ENCODE measurements around the gene BSPH1. TPM values are rescaled to one million over a fixed set of nuclear protein-coding genes. Genes with fewer than 3 reads are reported as not detected.

The BSPH1 gene
- not detected for total RNA-seq

GRCh38 chr19:47992070-47992469 is at the start of gene BSPH1:
Gene BSPH1, minus strand, starts transcription at chr19:47992170. Its CDS starts 89 bp downstream, at chr19:47992081.
- no peaks in the 10 kb centered on the region for H3K9me3 ChIP-seq
- H3K36me3 ChIP-seq = no peaks in the 10 kb centered on the region
- intact Hi-C loops (cut with DNase I) = no loop called here
- TF ChIP-seq CTCF (IDR thresholded peaks at IDR 0.05) = no peak
- no peak for DNase-seq
- H3K9ac ChIP-seq (ENCODE audit: low read depth in 2 of 2, low read length in 2 of 2) = no peak within 1 kb of the TSS
- H3K27me3 ChIP-seq = no peaks in the 10 kb centered on the region
- no peak within 1 kb of the TSS for H3K4me3 ChIP-seq
- H3K4me1 ChIP-seq = no peaks in the 10 kb centered on the region
- H3K27ac ChIP-seq = no peak within 1 kb of the TSS

GRCh38 chr19:48036765-48037164 is 44.8 kb upstream of the BSPH1 start:
- Histone ChIP-seq H3K27ac (no peak overlapping the region), H3K9me3 (no peaks in the 10 kb centered on the region), H3K4me3 (no peak overlapping the region), H3K4me1 (no peaks in the 10 kb centered on the region), H3K9ac (ENCODE audit: low read depth in 2 of 2, low read length in 2 of 2) (no peak overlapping the region), H3K36me3 (no peaks in the 10 kb centered on the region), H3K27me3 (no peaks in the 10 kb centered on the region)
- intact Hi-C loops (cut with DNase I) = no loop called here
- no peak for TF ChIP-seq CTCF (IDR thresholded peaks at IDR 0.05)
- no peak for DNase-seq

- H3K27me3 ChIP-seq = no peaks in the 10 kb centered on the region
- H3K9me3 ChIP-seq = no peaks in the 10 kb centered on the region
- H3K4me1 ChIP-seq = no peaks in the 10 kb centered on the region
- H3K36me3 ChIP-seq = no peaks in the 10 kb centered on the region
- no peak overlapping the region for H3K27ac ChIP-seq
- no peak overlapping the region for H3K4me3 ChIP-seq
- intact Hi-C loops (cut with DNase I) = no loop called here
- DNase-seq = no peak
- H3K9ac ChIP-seq (ENCODE audit: low read depth in 2 of 2, low read length in 2 of 2) = no peak overlapping the region
- no peak for TF ChIP-seq CTCF (IDR thresholded peaks at IDR 0.05)
These were observed 41.6 kb upstream of the BSPH1 start for GRCh38 chr19:48033604-48034003.

- H3K36me3 ChIP-seq = no peaks in the 10 kb centered on the region
- no peaks in the 10 kb centered on the region for H3K4me1 ChIP-seq
- intact Hi-C loops (cut with DNase I) = no loop called here
- no peak overlapping the region for H3K27ac ChIP-seq
- no peak for TF ChIP-seq CTCF (IDR thresholded peaks at IDR 0.05)
- no peaks in the 10 kb centered on the region for H3K27me3 ChIP-seq
- no peaks in the 10 kb centered on the region for H3K9me3 ChIP-seq
- no peak overlapping the region for H3K4me3 ChIP-seq
- no peak for DNase-seq
- no peak overlapping the region for H3K9ac ChIP-seq (ENCODE audit: low read depth in 2 of 2, low read length in 2 of 2)
These were observed 38.1 kb upstream of the BSPH1 start for GRCh38 chr19:48030073-48030472.

GRCh38 chr19:48029431-48029830 is 37.5 kb upstream of the BSPH1 start:
- TF ChIP-seq CTCF (IDR thresholded peaks at IDR 0.05) = no peak
- Histone ChIP-seq H3K27me3 (no peaks in the 10 kb centered on the region), H3K9ac (ENCODE audit: low read depth in 2 of 2, low read length in 2 of 2) (no peak overlapping the region), H3K4me1 (no peaks in the 10 kb centered on the region), H3K9me3 (no peaks in the 10 kb centered on the region), H3K4me3 (no peak overlapping the region), H3K36me3 (no peaks in the 10 kb centered on the region), H3K27ac (no peak overlapping the region)
- no peak for DNase-seq
- intact Hi-C loops (cut with DNase I) = no loop called here

GRCh38 chr19:48025480-48025879 is 33.5 kb upstream of the BSPH1 start:
- no peak for TF ChIP-seq CTCF (IDR thresholded peaks at IDR 0.05)
- H3K27me3 ChIP-seq = no peaks in the 10 kb centered on the region

More at GRCh38 chr19:48025480-48025879, 33.5 kb upstream of the BSPH1 start:
- no peak for DNase-seq
- Histone ChIP-seq H3K27ac (no peak overlapping the region), H3K4me3 (no peak overlapping the region), H3K9me3 (no peaks in the 10 kb centered on the region), H3K4me1 (no peaks in the 10 kb centered on the region), H3K36me3 (no peaks in the 10 kb centered on the region), H3K9ac (ENCODE audit: low read depth in 2 of 2, low read length in 2 of 2) (no peak overlapping the region)
- intact Hi-C loops (cut with DNase I) = no loop called here
